Pericardium fibroblast (primary cell): ENCODE data around the gene SSX2B. TPM values are rescaled to one million over a fixed set of nuclear protein-coding genes. Genes with fewer than 3 reads are reported as not detected.

ENCODE experiments used
- total RNA-seq: library from RNA; depleted of rRNA; stranded (reverse); fragments of >200 nt; gene quantifications from 2 replicates; pipeline ENCODE4 v1.2.3, GENCODE V29; 2015

SSX2B gene
- total RNA-seq, result not detected in 2 replicates

GRCh38 chrX:52750952-52751351, at the start of gene SSX2B:
TSS of gene SSX2B (plus strand) at chrX:52751252. CDS start at chrX:52752681, 1,429 bp downstream.

GRCh38 chrX:52707078-52707477, 44.0 kb upstream of the SSX2B start, which contains the start of gene SSX2:
TSS of gene SSX2 (minus strand) at chrX:52707178. CDS start at chrX:52705749, 1,429 bp downstream.

GRCh38 chrX:52797327-52797726, 46.3 kb downstream of the SSX2B start, which contains the start of gene SPANXN5:
TSS of gene SPANXN5 (minus strand) at chrX:52797427. CDS start at chrX:52797348, 79 bp downstream.

Other genes with a start within 250 kb of the SSX2B start
- not detected in 2 replicates for gene XAGE1B, start 234.2 kb upstream of the SSX2B start, total RNA-seq
- gene SSX7, start 96.4 kb upstream of the SSX2B start, total RNA-seq, result not detected in 2 replicates
- not detected in 2 replicates for gene SSX2, start 44.1 kb upstream of the SSX2B start, total RNA-seq
- not detected in 2 replicates for gene SPANXN5, start 46.2 kb downstream of the SSX2B start, total RNA-seq
- not detected in 2 replicates for gene XAGE5, start 60.0 kb downstream of the SSX2B start, total RNA-seq
- not detected in 2 replicates for gene XAGE3, start 116.8 kb downstream of the SSX2B start, total RNA-seq
- gene FAM156B, start 146.1 kb downstream of the SSX2B start, total RNA-seq, result 11.8 and 15.6 TPM in 2 replicates
- 9.6 and 11.2 TPM in 2 replicates for gene FAM156A, start 207.3 kb downstream of the SSX2B start, total RNA-seq